ENCODE results near the gene LRMDA.
A peak's percentile ranks its signal among the peaks of the same experiment; 100 is the strongest.

The LRMDA gene

GRCh38 chr10:75640803-75641202 is 209.4 kb downstream of the LRMDA start:
- DNase-seq (ENCODE audit: low read depth, low spot score): no peak

GRCh38 chr10:75643405-75643804 is 212.0 kb downstream of the LRMDA start:
- no peak for DNase-seq (ENCODE audit: low read depth, low spot score)

- no peak for DNase-seq (ENCODE audit: low read depth, low spot score)
Measured at GRCh38 chr10:75643944-75644692, 212.7 kb downstream of the LRMDA start.

- no peak for DNase-seq (ENCODE audit: low read depth, low spot score)
Measured at GRCh38 chr10:75645704-75646103, 214.3 kb downstream of the LRMDA start.

GRCh38 chr10:75646218-75646915 is 214.9 kb downstream of the LRMDA start:
- DNase-seq (ENCODE audit: low read depth, low spot score): no peak

- no peak for DNase-seq (ENCODE audit: low read depth, low spot score)
Measured at GRCh38 chr10:75646916-75647315, 215.5 kb downstream of the LRMDA start.

- DNase-seq (ENCODE audit: low read depth, low spot score): no peak
Measured at GRCh38 chr10:75647675-75648074, 216.3 kb downstream of the LRMDA start.

- DNase-seq (ENCODE audit: low read depth, low spot score): no peak
Measured at GRCh38 chr10:75648351-75648750, 216.9 kb downstream of the LRMDA start.

- no peak for DNase-seq (ENCODE audit: low read depth, low spot score)
Measured at GRCh38 chr10:75648854-75649253, 217.4 kb downstream of the LRMDA start.

- no peak for DNase-seq (ENCODE audit: low read depth, low spot score)
Measured at GRCh38 chr10:75649466-75649865, 218.0 kb downstream of the LRMDA start.

GRCh38 chr10:75650648-75651047 is 219.2 kb downstream of the LRMDA start:
- DNase-seq (ENCODE audit: low read depth, low spot score): no peak

- no peak for DNase-seq (ENCODE audit: low read depth, low spot score)
Measured at GRCh38 chr10:75651417-75651816, 220.0 kb downstream of the LRMDA start.

GRCh38 chr10:75652146-75652740 is 220.8 kb downstream of the LRMDA start:
- no peak for DNase-seq (ENCODE audit: low read depth, low spot score)

GRCh38 chr10:75653761-75654160 is 222.3 kb downstream of the LRMDA start:
- DNase-seq (ENCODE audit: low read depth, low spot score): no peak

- DNase-seq (ENCODE audit: low read depth, low spot score): no peak
Measured at GRCh38 chr10:75654171-75654771, 222.8 kb downstream of the LRMDA start.

GRCh38 chr10:75654772-75655171 is 223.3 kb downstream of the LRMDA start:
- no peak for DNase-seq (ENCODE audit: low read depth, low spot score)

- DNase-seq (ENCODE audit: low read depth, low spot score): peak; percentile 75
Measured at GRCh38 chr10:75655791-75656451, 224.5 kb downstream of the LRMDA start.

GRCh38 chr10:75657351-75657750 is 225.9 kb downstream of the LRMDA start:
- DNase-seq (ENCODE audit: low read depth, low spot score): no peak

- no peak for DNase-seq (ENCODE audit: low read depth, low spot score)
Measured at GRCh38 chr10:75658036-75658435, 226.6 kb downstream of the LRMDA start.

- no peak for DNase-seq (ENCODE audit: low read depth, low spot score)
Measured at GRCh38 chr10:75658496-75658895, 227.1 kb downstream of the LRMDA start.

- no peak for DNase-seq (ENCODE audit: low read depth, low spot score)
Measured at GRCh38 chr10:75658915-75659314, 227.5 kb downstream of the LRMDA start.

GRCh38 chr10:75660823-75661222 is 229.4 kb downstream of the LRMDA start:
- peak; percentile 39 for DNase-seq (ENCODE audit: low read depth, low spot score)

Measured in astrocyte of the hippocampus (primary cell).